HG02759 (cell line): Measurements from ENCODE around the gene SVEP1.
A peak's percentile ranks its signal among the peaks of the same experiment; 100 is the strongest.

Source experiments
- ATAC-seq: cut with Tn5 transposase; IDR thresholded peaks from one replicate; pipeline ENCODE4 v1.9.1; 2021; ENCODE audit warnings: mild to moderate bottlenecking, moderate library complexity; ENCODE audit not compliant: unreplicated experiment

Gene SVEP1

DNA sequence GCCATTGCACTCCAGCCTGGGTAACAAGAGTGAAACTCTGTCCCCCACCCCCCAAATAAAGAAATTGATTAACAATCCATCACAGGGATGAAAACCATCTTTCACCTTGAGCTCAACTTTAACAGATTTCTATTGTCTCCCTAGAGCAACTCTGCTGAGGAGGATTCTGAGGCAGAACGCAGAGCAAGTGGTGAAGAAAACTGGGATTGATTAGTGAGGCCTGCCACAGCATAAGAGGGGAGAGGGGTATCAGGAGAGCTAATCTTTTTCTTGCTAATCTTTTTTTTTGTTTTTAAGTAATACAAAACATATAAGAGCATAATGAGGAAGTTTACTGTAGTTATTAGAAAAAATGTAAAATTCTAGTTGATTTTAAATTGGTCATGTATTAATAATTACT, 250.8 kb downstream of the SVEP1 start:
- no peak for ATAC-seq

DNA sequence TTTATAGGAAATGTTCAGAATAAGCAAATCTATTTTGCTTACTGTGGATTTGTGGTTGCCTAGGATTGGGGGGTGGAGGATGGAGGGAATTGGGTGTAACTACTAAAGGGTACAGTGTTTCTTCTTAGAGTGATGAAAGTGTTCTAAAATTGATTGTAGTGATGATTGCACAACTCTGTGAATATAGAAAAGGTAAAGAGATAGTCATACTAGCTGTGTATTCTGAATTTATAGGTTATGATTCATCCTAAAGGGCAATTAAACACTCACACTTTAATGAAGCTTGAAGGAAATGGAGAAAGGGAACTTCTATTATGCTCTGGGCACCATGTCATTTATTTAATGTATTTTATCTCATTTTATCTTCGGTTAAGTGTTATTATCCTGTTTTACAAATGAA, 251.8 kb downstream of the SVEP1 start:
- ATAC-seq = no peak

DNA sequence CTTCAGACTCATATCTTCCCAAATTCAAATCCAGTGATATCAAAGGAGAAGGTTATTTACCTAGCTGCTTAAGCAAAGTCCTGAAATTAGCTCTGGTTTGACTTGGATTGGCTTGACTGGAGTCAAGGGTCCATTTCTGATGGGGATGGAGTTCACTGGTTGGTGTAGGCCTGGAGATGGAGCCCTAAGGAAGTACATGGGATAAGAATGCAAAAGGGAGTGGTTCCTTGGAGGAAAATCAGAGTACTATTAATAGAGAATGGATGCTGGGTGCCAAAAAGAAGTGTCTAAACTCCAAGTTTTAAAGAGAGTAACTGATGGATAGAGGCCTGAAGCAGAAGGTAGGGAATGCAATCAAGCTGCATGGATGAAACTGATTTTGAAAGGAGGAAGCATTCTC, 255.7 kb downstream of the SVEP1 start:
- ATAC-seq = no peak

DNA sequence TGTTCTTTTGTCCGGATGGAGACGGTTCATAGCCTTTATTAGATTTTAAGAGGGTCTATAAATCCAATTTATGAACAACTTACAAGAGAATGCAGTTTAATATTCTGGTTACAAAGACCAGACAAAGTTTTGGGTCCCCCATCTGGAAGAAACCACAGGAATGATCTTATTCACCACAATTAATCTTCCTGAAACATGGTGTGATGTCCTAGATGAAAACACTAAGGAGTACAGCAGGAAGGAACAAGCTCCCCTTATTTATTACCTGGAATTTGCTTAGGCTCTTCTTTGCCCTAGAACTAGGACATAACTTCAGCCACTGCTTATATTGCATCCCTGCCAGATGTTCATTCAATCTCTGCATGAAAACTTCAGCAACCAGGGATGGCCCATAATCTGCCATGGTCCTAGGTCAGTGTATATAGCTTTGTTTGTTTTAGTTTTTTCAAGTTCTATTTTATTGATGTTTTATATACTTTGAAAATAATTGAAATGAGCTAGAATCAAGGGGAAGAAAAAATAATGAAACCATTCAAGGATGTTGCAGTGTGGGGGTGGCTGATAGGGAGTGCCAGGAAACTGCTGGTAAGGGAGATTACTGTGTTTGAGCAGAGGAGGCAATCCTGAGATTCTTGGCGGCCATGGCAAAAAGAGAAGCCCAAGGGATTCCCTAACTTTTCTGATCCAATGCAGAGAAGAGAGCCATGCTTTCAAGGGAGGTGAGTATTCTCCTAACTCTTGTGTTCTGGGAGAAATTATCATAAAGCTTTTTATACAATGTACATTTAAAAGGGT, 258.7 kb downstream of the SVEP1 start:
- no peak for ATAC-seq

DNA sequence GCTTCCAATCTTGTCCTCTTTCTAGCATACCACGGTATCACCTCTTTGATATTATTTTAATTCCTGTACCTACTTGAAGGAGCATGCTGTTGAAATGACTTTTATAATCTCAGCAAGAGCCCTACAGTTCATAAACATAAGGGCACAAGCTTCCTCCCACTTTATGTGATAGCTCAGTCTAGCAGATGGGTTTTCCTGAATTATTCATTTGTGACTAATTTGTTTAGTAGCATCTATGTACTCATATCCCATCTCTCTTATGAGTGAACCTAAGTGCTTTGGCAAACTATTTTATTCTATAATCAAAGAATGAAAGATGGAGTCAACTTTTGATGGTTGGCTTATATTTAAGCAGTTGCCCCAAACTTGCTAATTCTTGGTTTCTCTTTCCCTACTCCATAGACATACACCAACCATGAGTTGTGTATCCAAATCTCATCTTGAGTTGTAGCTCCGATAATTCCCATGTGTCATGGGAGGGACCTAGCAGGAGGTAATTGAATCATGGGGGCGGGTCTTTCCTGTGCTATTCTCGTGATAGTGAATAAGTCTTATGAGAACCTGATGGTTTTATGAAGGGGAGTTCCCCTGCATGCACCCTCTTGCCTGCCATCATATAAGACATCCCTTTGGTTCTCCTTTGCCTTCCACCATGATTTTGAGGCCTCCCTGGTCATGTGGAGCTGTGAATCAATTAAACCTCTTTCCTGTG, 259.6 kb downstream of the SVEP1 start:
- ATAC-seq = no peak

DNA sequence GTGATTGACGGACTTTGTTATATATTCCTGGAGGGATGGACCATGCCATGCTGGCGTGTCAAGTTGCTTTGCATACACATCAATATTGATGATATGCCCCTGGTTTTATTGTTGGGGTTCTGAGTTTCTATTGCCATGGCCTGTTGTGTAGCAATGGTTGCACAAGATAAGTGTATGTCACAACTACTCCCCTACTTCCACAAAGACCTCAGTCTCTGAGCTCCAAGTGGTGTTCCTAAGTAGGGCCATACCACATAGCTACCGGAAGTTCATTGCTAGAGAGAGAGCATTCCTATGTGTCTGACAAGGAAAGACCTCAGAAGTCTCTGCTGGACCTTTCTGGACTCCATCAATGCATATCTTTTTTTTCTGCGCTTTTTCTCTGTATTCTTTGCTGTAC, 261.6 kb downstream of the SVEP1 start:
- ATAC-seq = no peak

DNA sequence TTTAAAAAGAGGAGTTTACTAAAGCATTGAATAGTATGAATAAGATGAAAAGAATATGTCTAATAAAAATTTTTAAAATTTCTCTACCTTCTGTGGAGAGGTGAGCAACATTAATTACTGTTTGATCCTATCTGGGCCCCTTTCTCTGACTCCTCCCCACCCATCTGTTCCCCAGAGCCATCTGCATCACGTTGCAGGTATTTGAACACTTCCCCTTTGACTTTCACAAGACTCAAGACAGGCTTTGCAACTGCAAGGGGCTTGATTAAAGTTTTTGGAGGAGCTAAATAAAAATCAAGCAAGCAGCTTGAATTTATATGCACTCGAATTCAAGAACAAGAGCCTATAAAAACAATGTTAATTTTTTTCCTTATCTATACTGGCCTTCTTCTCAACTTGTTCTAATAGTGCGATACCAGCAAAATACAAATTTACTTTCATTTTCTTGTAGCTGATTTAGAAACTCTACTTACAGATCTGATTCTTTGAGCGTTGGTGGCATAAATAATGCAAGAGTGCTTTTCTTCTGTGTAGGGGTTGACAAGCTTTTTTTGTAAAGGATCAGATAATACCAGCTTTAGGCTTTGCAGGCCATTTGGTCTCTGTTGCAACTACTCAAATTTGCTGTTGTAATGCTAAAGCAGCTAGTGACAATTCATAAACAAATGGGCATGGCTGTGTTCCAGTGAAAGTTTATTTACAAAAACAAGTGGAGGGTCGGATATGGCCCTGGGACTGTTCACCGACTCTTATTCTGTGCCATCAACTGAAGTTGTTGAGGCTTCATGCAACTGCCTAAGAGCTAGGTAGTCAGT, 263.1 kb downstream of the SVEP1 start:
- peak; percentile 96 for ATAC-seq
